Psoas muscle (tissue), 8 donors: ENCODE data around the gene LRRC2. TPM values are rescaled to one million over a fixed set of nuclear protein-coding genes. Genes with fewer than 3 reads are reported as not detected.
A peak's percentile ranks its signal among the peaks of the same experiment; 100 is the strongest.

ENCODE experiments used
- ATAC-seq, 4 donors: fragments of 200-7000 bp; cut with Tn5 transposase; one replicate each; pipeline ENCODE4 v1.9.1; 2020; ENCODE audit warnings: moderate library complexity in 3 of 4, mild to moderate bottlenecking in 2 of 4
- DNase-seq, 2 donors: peaks; one replicate each; pipeline ENCODE4 v3.0.0-alpha.2; 2020
- H3K27ac ChIP-seq: fragments of 200-600 bp; one replicate; pipeline ENCODE4 v1.8.0; 2022
- H3K27me3 ChIP-seq, 3 donors: fragments of 200-600 bp in 1 of 3; one replicate each; pipeline versions ENCODE4 v1.6.1 to v1.8.0; 2013 to 2022; ENCODE audit warnings: low read length in 2 of 3, mild to moderate bottlenecking in 2 of 3, moderate library complexity in 1 of 3; ENCODE audit not compliant: insufficient read depth in 3 of 3
- H3K36me3 ChIP-seq, 2 donors: fragments of 200-600 bp in 1 of 2; one replicate each; pipeline versions ENCODE4 v1.6.1 to v1.8.0; 2013 to 2022; ENCODE audit warnings: low read depth in 1 of 2, mild to moderate bottlenecking in 1 of 2, moderate library complexity in 1 of 2; ENCODE audit not compliant: insufficient read depth in 1 of 2
- H3K4me1 ChIP-seq: fragments of 200-600 bp; one replicate; pipeline ENCODE4 v1.8.0; 2022
- H3K4me3 ChIP-seq: fragments of 200-600 bp; one replicate; pipeline ENCODE4 v1.8.0; 2022; ENCODE audit warnings: mild to moderate bottlenecking
- H3K9me3 ChIP-seq: fragments of 200-600 bp; one replicate; pipeline ENCODE4 v1.8.0; 2022
- WGBS, 3 donors: extraction: QIAGEN DNeasy Blood & Tissue Kit; methylation state at CpG; one replicate each; pipeline versions ENCODE4 v1.1.6 to v1.1.7; 2013; 5-methylcytosine and 5-hydroxymethylcytosine counted together
- intact Hi-C, 2 donors: fragments of 100-400 bp; cut with DNase I; formaldehyde crosslinking; loops; one replicate each; pipeline versions ENCODE4 v1.11.0 to v1.14.2; 2022
- polyA plus RNA-seq, 3 donors: library from polyadenylated mRNA; stranded (reverse); fragments of 200-250 nt; gene quantifications; one replicate each; pipeline ENCODE4 v1.2.3, GENCODE V29; 2013
- total RNA-seq, 4 donors: library from RNA; stranded (reverse); fragmentation: NEBNext Ultra II Directional in 2 of 4; extraction: Animal tissue kit (Norgen Biotek cat#: 25700) in 2 of 4; gene quantifications; one replicate each; pipeline versions ENCODE4 v1.2.1 to v1.2.4, GENCODE V29; 2021 to 2023
- TF ChIP-seq, protein P1 (sequence below): fragments of 200-600 bp; IDR thresholded peaks from one replicate; pipeline ENCODE4 v1.8.0; 2022; ENCODE audit warnings: antibody characterized with exemption
- donor health status: healthy with polysubstance abuse.
- donor health status: DM: no; HTN: no; CAD: no; lungs with moderate emphysema.
- donor health status: Bipolar disorder and iron deficiency.
- donor health status: healthy.
- donor health status: DM: yes; HTN: yes; CAD: no.
- donor health status: DM: no; HTN: no; CAD: no.
- donor health status: DM: no; HTN: no; CAD: no.
- donor health status: DM: yes; HTN: yes; CAD: no.

LRRC2 gene
- total and polyA plus RNA-seq, 7 donors: 8.3 to 160 (median 65.1) TPM

DNA sequence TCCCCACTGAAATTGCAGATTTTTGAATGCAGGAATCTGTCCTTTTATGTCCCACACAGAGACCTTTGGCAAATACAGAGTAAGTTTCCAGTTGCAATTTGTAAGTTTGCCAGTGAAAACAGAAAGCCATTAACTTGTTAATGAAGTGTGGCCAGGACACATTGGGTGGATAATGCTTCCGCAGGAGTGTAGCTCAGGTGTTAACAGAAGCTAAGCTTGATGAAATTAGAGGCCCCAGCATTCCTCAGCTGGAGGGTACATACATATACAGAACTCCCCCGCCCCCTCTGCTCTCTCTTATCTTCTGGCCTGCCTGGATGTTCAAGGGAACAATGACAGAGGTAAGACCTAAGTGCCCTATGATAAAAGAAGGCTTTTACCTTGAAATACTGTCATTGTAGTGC is 8.1 kb upstream of the LRRC2 start:
- H3K27me3 ChIP-seq: no peaks in the 10 kb centered on the region
- no peak overlapping the region for H3K4me3 ChIP-seq
- WGBS, 3 donors: 56 to 72% (median 57%) methylated on average over 2 of the region's 2 CpGs
- ATAC-seq (no peak), DNase-seq (no peak)
- no peak overlapping the region for H3K27ac ChIP-seq
- TF ChIP-seq, protein P1, sequence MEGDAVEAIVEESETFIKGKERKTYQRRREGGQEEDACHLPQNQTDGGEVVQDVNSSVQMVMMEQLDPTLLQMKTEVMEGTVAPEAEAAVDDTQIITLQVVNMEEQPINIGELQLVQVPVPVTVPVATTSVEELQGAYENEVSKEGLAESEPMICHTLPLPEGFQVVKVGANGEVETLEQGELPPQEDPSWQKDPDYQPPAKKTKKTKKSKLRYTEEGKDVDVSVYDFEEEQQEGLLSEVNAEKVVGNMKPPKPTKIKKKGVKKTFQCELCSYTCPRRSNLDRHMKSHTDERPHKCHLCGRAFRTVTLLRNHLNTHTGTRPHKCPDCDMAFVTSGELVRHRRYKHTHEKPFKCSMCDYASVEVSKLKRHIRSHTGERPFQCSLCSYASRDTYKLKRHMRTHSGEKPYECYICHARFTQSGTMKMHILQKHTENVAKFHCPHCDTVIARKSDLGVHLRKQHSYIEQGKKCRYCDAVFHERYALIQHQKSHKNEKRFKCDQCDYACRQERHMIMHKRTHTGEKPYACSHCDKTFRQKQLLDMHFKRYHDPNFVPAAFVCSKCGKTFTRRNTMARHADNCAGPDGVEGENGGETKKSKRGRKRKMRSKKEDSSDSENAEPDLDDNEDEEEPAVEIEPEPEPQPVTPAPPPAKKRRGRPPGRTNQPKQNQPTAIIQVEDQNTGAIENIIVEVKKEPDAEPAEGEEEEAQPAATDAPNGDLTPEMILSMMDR: no peak
- intact Hi-C loops: no loop called here
- H3K9me3 ChIP-seq: peaks cover 6% of the 10 kb centered on the region
- H3K4me1 ChIP-seq: peaks cover 6% of the 10 kb centered on the region
- no peaks in the 10 kb centered on the region for H3K36me3 ChIP-seq

DNA sequence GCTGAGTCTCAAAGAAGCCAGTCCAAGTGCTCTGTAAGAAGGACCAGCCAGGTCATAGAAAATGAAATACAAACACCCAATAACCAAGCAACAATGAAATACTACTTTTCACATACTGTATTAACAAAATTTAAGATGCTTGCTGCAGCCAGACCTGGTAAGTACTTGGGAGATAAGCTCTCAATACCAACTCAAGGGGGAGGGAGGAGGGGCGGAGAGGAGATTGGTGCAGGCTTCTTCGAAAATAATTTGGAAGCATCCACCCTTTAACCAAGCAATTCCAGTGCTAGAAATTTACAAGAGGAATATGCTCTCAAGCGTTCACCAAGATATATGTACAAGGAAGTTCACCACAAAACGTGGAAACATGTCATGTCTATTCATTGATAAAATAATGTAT is 7.6 kb upstream of the LRRC2 start:
- no peak for ATAC-seq
- Histone ChIP-seq H3K36me3 (no peaks in the 10 kb centered on the region), H3K9me3 (peaks cover 7% of the 10 kb centered on the region), H3K27me3 (no peaks in the 10 kb centered on the region), H3K4me1 (peaks cover 6% of the 10 kb centered on the region), H3K27ac (no peak overlapping the region), H3K4me3 (no peak overlapping the region)
- intact Hi-C loops: no loop called here
- TF ChIP-seq, protein P1: no peak
- DNase-seq: no peak
- 60 to 73% (median 68%) methylated on average over 4 of the region's 4 CpGs for WGBS, 3 donors

DNA sequence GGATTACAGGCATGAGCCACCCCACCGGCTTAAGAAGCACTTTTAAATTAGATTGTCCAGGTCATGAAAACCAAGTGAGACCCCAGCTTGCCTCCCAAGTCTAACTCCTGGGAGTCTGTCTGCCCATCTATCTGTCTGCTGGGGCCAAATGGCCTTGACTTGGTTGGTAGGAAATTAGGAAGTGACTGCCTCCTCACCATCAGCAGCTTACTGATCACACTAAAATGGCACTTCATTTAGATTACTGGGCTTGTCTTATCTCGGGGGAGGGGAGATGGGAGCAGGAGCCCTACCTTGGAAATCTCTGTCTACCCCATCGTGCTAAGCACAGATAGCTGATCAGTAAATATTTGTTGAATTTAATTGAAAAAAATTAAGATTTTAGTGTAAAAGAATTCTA is 5.6 kb upstream of the LRRC2 start:
- DNase-seq: no peak
- H3K4me1 ChIP-seq: peaks cover 2% of the 10 kb centered on the region
- intact Hi-C loops: no loop called here
- no peak overlapping the region for H3K4me3 ChIP-seq
- peaks cover 7% of the 10 kb centered on the region for H3K9me3 ChIP-seq
- H3K36me3 ChIP-seq: no peaks in the 10 kb centered on the region
- H3K27ac ChIP-seq: no peak overlapping the region
- ATAC-seq: no peak
- WGBS, 3 donors: 88 to 93% (median 90%) methylated on average over 3 of the region's 3 CpGs
- no peaks in the 10 kb centered on the region for H3K27me3 ChIP-seq
- TF ChIP-seq, protein P1: no peak

DNA sequence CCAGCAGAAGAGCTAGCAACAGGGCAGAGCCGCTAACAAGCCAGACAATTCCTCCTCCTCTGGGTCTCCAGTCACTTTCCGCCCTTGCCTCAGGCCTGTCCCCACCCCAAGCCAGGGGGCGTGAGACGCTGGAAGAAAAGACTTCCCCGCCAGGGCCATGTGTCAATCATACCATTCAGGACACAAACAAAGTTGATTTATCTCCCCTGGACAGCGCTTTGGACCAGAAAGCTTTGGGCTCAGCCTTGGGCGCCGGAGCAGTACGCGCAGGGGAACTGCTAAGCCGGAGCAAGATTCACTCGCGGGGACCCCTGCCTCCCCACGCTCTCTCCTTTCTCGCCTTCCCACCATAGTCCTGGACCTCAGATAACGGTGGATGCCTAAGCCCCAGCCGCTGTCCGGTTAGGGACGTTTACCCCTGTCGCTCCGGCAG is 479 bp downstream of the LRRC2 start:
- TF ChIP-seq, protein P1: no peak
- peaks cover 29% of the 10 kb centered on the region for H3K4me1 ChIP-seq
- intact Hi-C loops: loop anchor here (2.0 to 5.0 kb wide), 2 partner anchors 67 to 77 kb away; no protein-coding TSS in a partner anchor

DNA sequence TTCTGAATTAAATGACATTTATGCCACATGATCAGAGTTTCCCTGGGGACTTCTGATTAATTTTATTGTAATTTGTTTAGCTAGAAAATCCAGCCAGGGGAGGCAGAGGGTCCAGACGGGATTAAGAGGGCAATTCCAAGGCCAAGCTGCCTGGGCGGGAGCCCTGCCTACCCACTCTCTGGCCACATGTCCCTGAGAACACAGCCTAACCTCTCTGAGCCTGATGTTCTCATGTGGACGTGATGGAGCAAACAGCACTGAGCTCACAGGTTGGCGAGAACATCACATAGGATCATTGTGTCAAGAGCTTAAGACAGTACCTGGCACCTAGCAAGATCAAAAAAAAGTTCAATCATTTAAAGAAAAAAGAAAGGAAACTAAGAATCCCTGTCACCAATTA is 1.0 kb downstream of the LRRC2 start:
- DNase-seq: peak in 1 of 2 donors; percentile 59
- Histone ChIP-seq H3K27me3 (no peaks in the 10 kb centered on the region), H3K9me3 (peaks cover 7% of the 10 kb centered on the region), H3K27ac (peak overlapping the region; percentile 94), H3K4me1 (peaks cover 33% of the 10 kb centered on the region), H3K4me3 (peak overlapping the region; percentile 70), H3K36me3 (no peaks in the 10 kb centered on the region)
- intact Hi-C loops: loop anchor here in 1 of 2 donors (5.0 kb wide), 1 partner anchor 67 kb away; no protein-coding TSS in a partner anchor
- TF ChIP-seq, protein P1: no peak
- ATAC-seq: peak; percentile 43 to 64 (median 53)
- WGBS, 3 donors: 20 to 39% (median 26%) methylated on average over 4 of the region's 4 CpGs

More for the DNA sequence above, 479 bp downstream of the LRRC2 start:
- WGBS, 3 donors: 0 to 2% (median 1%) methylated on average over 21 of the region's 21 CpGs
- no peaks in the 10 kb centered on the region for H3K36me3 ChIP-seq
- DNase-seq (peak; percentile 46 to 92), ATAC-seq (peak; percentile 71 to 81 (median 75))
- H3K9me3 ChIP-seq: peaks cover 7% of the 10 kb centered on the region
- H3K4me3 ChIP-seq: peak overlapping the region; percentile 70
- H3K27ac ChIP-seq: peak overlapping the region; percentile 94
- no peaks in the 10 kb centered on the region for H3K27me3 ChIP-seq
